Measurements from ENCODE around the gene NCKAP5.

DNA sequence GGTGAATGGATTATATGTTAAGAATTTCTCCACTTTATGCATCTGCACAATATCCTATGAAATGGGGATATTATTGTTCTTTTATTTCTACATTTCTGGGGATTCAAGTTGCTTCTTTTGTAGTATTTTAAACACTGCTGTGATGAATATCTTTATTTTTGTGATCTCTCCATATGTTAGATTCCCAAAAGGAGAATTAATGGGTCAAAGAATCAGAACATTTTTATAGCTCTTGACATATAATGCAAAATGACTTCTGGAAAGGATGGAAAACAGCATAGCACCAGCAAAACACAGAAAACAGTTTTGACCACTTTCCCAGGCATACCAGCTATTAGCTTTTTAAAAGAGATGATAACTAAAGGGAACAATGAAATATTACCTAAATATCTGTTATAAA, 135.5 kb downstream of the NCKAP5 start:
- no peak for TF ChIP-seq POLR2A (IDR thresholded peaks at IDR 0.05)
- TF ChIP-seq, protein P1, sequence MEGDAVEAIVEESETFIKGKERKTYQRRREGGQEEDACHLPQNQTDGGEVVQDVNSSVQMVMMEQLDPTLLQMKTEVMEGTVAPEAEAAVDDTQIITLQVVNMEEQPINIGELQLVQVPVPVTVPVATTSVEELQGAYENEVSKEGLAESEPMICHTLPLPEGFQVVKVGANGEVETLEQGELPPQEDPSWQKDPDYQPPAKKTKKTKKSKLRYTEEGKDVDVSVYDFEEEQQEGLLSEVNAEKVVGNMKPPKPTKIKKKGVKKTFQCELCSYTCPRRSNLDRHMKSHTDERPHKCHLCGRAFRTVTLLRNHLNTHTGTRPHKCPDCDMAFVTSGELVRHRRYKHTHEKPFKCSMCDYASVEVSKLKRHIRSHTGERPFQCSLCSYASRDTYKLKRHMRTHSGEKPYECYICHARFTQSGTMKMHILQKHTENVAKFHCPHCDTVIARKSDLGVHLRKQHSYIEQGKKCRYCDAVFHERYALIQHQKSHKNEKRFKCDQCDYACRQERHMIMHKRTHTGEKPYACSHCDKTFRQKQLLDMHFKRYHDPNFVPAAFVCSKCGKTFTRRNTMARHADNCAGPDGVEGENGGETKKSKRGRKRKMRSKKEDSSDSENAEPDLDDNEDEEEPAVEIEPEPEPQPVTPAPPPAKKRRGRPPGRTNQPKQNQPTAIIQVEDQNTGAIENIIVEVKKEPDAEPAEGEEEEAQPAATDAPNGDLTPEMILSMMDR (IDR thresholded peaks at IDR 0.05) = no peak
